NCI-H446 treated with DMSO at 0.1 percent for 48 hours (cell line): ENCODE results near the gene RASAL2.
"Not testable (repeated sequence)": the region's sequence is repeated elsewhere in the genome, so short reads cannot be mapped to it uniquely, and the experiment has no call there.

Experiments used
- DNase-seq: peaks from one replicate; lab custom pipeline; 2025; lab: John Stamatoyannopoulos, UW

The RASAL2 gene

GRCh38 chr1:178493301-178493741 lies 399.4 kb downstream of the RASAL2 start:
- DNase-seq = no peak

- no peak for DNase-seq
Measured at GRCh38 chr1:178494569-178494971, 400.7 kb downstream of the RASAL2 start.

- DNase-seq = no peak
Measured at GRCh38 chr1:178495158-178495557, 401.3 kb downstream of the RASAL2 start.

GRCh38 chr1:178495741-178496409 lies 402.0 kb downstream of the RASAL2 start:
- DNase-seq = no peak

GRCh38 chr1:178496410-178497135 lies 402.7 kb downstream of the RASAL2 start, which contains the start of gene CLEC20A:
Gene CLEC20A, minus strand, starts transcription at chr1:178496964. Its CDS starts 25 bp downstream, at chr1:178496939.
- DNase-seq = no peak

GRCh38 chr1:178497903-178498478 lies 404.1 kb downstream of the RASAL2 start:
- no peak for DNase-seq

- DNase-seq = no peak
Measured at GRCh38 chr1:178498896-178499675, 405.2 kb downstream of the RASAL2 start.

- DNase-seq = no peak
Measured at GRCh38 chr1:178500091-178500770, 406.3 kb downstream of the RASAL2 start.

GRCh38 chr1:178500936-178501554 lies 407.1 kb downstream of the RASAL2 start:
- DNase-seq = no peak

GRCh38 chr1:178501705-178502329 lies 407.9 kb downstream of the RASAL2 start:
- DNase-seq = peak; percentile 23

GRCh38 chr1:178502330-178502714 lies 408.4 kb downstream of the RASAL2 start:
- no peak for DNase-seq

GRCh38 chr1:178502856-178503255 lies 409.0 kb downstream of the RASAL2 start:
- DNase-seq = no peak

- DNase-seq = not testable (repeated sequence)
Measured at GRCh38 chr1:178503316-178503715, 409.4 kb downstream of the RASAL2 start.

- DNase-seq = no peak
Measured at GRCh38 chr1:178503849-178504248, 409.9 kb downstream of the RASAL2 start.

GRCh38 chr1:178504286-178504685 lies 410.4 kb downstream of the RASAL2 start:
- DNase-seq = no peak

GRCh38 chr1:178506177-178506576 lies 412.3 kb downstream of the RASAL2 start:
- no peak for DNase-seq

- no peak for DNase-seq
Measured at GRCh38 chr1:178506669-178507068, 412.8 kb downstream of the RASAL2 start.

- no peak for DNase-seq
Measured at GRCh38 chr1:178509414-178510007, 415.6 kb downstream of the RASAL2 start.

GRCh38 chr1:178510155-178510554 lies 416.3 kb downstream of the RASAL2 start:
- DNase-seq = no peak

- no peak for DNase-seq
Measured at GRCh38 chr1:178512566-178513277, 418.8 kb downstream of the RASAL2 start, which contains the start of gene TEX35. Gene TEX35, plus strand, starts transcription at chr1:178513109. Its CDS starts 80 bp downstream, at chr1:178513189.
